ENCODE results near the gene PDE11A. TPM values are rescaled to one million over a fixed set of nuclear protein-coding genes. Genes with fewer than 3 reads are reported as not detected.

PDE11A gene
- total RNA-seq, 2 experiments from 2014 or later = not detected

DNA sequence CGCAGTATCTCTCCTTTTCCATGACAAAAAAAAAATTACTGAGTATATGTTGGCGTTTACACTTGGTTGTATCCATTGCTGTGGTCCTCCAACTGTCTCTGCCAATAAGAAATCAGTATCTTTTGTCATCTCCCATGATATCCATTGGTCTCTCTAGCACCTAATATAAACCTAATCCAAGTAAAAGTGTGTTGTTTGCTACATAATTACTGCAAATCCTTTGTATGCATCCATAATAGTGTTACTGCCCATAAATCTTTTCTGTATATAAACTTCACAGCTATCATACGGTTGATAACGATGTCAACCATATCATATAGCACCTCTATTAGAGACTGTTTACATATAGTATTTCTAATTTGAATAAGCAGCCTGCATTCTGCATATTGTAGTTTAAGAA, 453.1 kb downstream of the PDE11A start:
- H3K4me3 Mint-ChIP-seq = peak overlapping the region; percentile 92
- peaks cover 2% of the 10 kb centered on the region for H3K9me3 Mint-ChIP-seq
- peaks cover 4% of the 10 kb centered on the region for H3K4me1 Mint-ChIP-seq (ENCODE audit: low read depth)
- H3K27me3 Mint-ChIP-seq = peaks cover 4% of the 10 kb centered on the region
- H3K36me3 Mint-ChIP-seq = no peaks in the 10 kb centered on the region
- H3K27ac Mint-ChIP-seq = no peak overlapping the region
- DNase-seq = no peak
- intact Hi-C loops (cut with micrococcal nuclease) = loop anchor here (5.0 kb wide), 1 partner anchor 287 kb away; no protein-coding TSS in a partner anchor
- ChIA-PET CTCF (no interaction called here), POLR2A (no interaction called here)

DNA sequence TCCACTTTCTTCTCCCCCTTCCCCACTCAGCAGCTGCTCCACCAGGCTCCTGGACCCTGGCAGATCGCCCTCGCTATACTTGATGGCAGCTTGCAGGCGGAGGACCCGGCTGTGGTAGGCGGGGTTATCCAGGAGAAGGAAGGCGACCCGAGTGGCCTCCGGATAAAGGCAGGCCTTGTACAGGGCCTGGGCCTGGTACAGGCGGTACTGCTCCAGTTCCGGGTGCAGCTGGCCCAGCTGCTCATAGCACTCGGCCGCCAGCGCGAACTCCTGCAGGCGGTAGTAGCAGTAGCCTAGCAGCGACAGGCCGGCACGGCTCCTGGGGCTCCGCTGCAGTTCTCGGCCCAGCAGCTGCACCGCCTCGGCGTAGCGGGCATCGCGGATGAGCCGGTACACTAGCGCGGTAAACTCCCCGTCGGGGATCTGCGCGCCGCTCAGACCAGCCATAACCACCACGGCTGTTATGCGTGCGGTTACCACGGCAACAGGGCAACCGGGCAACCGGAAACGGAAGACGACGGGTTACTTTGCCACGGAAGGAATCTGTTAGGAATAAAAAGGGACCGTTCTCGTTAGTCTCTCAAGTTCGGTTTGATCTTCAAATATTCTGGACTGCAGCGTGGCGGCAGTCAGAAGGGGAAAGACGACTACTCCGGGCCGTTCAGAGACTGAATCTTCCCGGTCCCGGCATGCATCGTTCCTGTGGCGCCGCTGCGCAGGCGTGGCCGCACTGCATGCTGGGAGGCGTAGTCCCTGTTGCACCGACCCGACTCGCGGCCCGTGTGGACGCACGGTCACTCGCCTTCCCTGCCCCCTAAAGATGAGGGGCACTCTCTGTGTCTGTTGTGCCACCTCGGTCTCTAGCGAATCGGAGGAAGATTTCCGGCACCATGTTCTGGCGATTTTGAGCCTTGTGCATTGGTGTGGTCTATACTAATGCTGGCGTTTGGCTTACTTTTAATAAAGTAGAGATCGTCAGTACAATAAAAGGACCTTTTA, 454.0 kb downstream of the PDE11A start:
- POLR2A ChIA-PET = interaction anchor here (0.6 kb wide), 1 partner anchor 390 kb away, joined by 4 read pairs; no protein-coding TSS in a partner anchor
- H3K36me3 Mint-ChIP-seq = no peaks in the 10 kb centered on the region
- peak overlapping the region; percentile 92 for H3K4me3 Mint-ChIP-seq
- CTCF ChIA-PET = interaction anchor here (1.4 kb wide), 1 partner anchor 14 kb away, joined by 4 read pairs; no protein-coding TSS in a partner anchor
- peaks cover 4% of the 10 kb centered on the region for H3K27me3 Mint-ChIP-seq
- H3K27ac Mint-ChIP-seq = peak overlapping the region; percentile 99
- peaks cover 2% of the 10 kb centered on the region for H3K9me3 Mint-ChIP-seq
- peak; percentile 94 for DNase-seq
- peaks cover 4% of the 10 kb centered on the region for H3K4me1 Mint-ChIP-seq (ENCODE audit: low read depth)
- intact Hi-C loops (cut with micrococcal nuclease) = loop anchor here (1.0 to 5.0 kb wide), 3 partner anchors 65 to 286 kb away; partner anchors contain the start of gene AGPS

DNA sequence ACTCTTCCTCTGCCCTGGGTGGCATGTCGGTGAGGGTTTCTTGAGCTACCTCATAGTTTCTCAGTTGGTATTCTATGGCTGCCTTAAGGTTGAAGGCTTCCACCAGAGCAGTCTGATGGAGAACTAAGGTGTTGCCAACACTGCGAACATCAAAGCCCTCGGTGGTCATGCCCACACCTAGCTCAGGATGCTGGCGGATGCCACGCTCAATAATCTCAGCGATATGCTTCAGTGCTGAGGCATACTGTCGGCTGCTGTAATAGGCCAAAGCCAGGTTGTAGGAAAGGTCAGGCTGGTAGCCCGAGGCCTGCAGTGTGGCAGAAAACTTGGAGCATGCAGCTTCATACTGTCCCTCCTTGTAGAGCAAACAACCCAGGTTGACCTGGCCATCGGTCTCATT, 454.7 kb downstream of the PDE11A start:
- intact Hi-C loops (cut with micrococcal nuclease) = loop anchor here (1.0 to 5.0 kb wide), 3 partner anchors 65 to 286 kb away; partner anchors contain the start of gene AGPS

DNA sequence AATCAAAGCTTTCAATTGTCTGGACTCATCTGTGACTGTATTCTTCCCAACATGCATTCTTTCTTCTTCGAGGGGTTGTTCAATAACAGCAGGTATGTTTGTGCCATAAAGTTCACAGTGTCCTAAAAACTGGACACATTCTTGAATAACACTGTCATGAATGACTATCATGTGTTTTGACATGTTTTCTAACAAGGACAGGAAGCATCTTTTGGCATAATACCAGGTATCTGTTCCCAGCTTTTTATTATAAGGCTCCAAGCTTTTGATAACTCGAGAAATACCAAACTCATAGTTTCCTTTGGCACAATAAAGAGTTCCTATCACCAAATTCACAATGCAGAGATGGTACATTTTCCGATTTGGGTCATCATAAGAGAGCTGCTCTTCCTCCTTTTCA, 455.8 kb downstream of the PDE11A start:
- Mint-ChIP-seq H3K27me3 (peaks cover 4% of the 10 kb centered on the region), H3K27ac (no peak overlapping the region), H3K36me3 (no peaks in the 10 kb centered on the region), H3K9me3 (peaks cover 2% of the 10 kb centered on the region), H3K4me3 (no peak overlapping the region), H3K4me1 (ENCODE audit: low read depth) (peaks cover 4% of the 10 kb centered on the region)
- DNase-seq = no peak
- intact Hi-C loops (cut with micrococcal nuclease) = loop anchor here (5.0 kb wide), 1 partner anchor 284 kb away; no protein-coding TSS in a partner anchor
- ChIA-PET POLR2A (no interaction called here), CTCF (no interaction called here)

More for the DNA sequence above, 454.7 kb downstream of the PDE11A start:
- peaks cover 2% of the 10 kb centered on the region for H3K9me3 Mint-ChIP-seq
- H3K36me3 Mint-ChIP-seq = no peaks in the 10 kb centered on the region
- ChIA-PET CTCF (interaction anchor here (1.4 kb wide), 1 partner anchor 14 kb away, joined by 4 read pairs; no protein-coding TSS in a partner anchor), POLR2A (interaction anchor here (0.6 kb wide), 1 partner anchor 390 kb away, joined by 4 read pairs; no protein-coding TSS in a partner anchor)
- no peak for DNase-seq
- H3K4me1 Mint-ChIP-seq (ENCODE audit: low read depth) = peaks cover 4% of the 10 kb centered on the region
- peak overlapping the region; percentile 92 for H3K4me3 Mint-ChIP-seq
- peaks cover 4% of the 10 kb centered on the region for H3K27me3 Mint-ChIP-seq
- H3K27ac Mint-ChIP-seq = peak overlapping the region; percentile 99

DNA sequence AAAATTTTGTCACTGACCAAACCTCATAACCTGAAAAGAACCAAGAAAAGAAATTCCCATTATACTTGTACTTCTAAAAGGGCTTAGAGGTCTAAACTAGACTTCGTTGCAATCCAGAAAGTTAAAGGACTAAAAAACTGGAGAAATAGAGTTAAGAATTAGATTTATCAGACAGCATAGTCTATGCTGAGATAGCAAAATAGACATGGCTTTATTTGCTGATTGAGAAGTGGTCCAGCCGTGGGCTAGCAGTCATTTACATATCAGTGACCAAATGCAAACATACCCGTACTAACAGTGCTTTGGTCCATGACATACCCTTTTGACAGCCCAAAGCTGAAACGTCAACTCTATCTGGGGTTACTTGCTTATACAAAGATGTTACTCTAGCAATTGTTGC, 456.5 kb downstream of the PDE11A start:
- Mint-ChIP-seq H3K4me1 (ENCODE audit: low read depth) (peaks cover 4% of the 10 kb centered on the region), H3K4me3 (no peak overlapping the region), H3K27ac (no peak overlapping the region), H3K36me3 (no peaks in the 10 kb centered on the region), H3K27me3 (peaks cover 4% of the 10 kb centered on the region), H3K9me3 (peaks cover 2% of the 10 kb centered on the region)
- ChIA-PET POLR2A (no interaction called here), CTCF (no interaction called here)
- intact Hi-C loops (cut with micrococcal nuclease) = loop anchor here (5.0 kb wide), 1 partner anchor 284 kb away; no protein-coding TSS in a partner anchor
- DNase-seq = no peak

DNA sequence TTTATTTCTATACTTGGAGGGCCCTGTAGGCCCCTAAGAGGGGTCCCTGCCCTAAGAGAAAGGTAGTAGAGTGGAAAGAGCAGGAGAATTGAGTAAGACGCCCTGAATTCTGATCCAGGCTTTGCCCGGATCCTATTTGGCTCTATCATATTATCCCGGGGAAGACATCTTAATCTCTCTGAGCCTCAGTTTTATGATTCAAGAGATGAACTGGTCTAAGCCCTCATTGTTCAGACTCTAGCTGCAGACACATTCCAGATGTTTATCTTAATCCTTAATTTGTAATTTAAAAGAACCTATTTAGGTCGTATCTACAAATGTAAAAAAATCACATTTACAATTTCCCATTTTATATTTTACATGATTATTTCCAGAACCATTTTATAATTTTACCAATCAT, 459.9 kb downstream of the PDE11A start:
- no peak for DNase-seq
- H3K4me1 Mint-ChIP-seq (ENCODE audit: low read depth) = no peaks in the 10 kb centered on the region
- ChIA-PET POLR2A (no interaction called here), CTCF (no interaction called here)
- H3K27me3 Mint-ChIP-seq = peaks cover 8% of the 10 kb centered on the region
- intact Hi-C loops (cut with micrococcal nuclease) = no loop called here
- peaks cover 2% of the 10 kb centered on the region for H3K36me3 Mint-ChIP-seq
- H3K9me3 Mint-ChIP-seq = peaks cover 10% of the 10 kb centered on the region
- H3K4me3 Mint-ChIP-seq = no peak overlapping the region
- H3K27ac Mint-ChIP-seq = no peak overlapping the region

DNA sequence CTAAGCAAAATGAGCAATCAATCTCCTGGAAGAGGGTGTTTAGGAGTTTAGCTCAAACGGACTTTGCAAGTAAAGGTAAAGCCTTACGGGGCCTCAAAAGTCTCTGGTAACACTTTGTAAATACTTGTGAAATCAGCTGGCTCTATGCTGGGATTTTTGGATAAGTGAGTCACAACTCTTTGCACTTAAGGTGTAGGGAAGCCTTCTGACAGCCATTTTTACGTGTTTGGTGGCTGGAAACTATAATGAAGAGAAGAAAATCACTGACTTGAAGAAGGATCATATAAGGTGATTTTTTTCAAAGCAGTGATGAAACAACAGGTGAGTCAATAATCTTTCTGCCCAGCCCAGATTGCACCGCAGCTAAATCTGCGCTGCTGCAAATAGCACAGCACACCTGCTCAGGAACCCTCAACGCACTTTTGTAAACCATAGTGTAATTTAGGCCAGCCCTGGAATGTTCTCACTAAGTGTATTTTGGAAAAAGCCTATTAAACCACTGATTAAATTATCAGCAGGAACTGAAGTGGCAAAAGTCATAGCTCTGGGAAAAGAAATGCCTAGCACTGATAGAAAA, 461.2 kb downstream of the PDE11A start:
- peaks cover 7% of the 10 kb centered on the region for H3K9me3 Mint-ChIP-seq
- no peak for DNase-seq
- no peak overlapping the region for H3K4me3 Mint-ChIP-seq
- H3K4me1 Mint-ChIP-seq (ENCODE audit: low read depth) = no peaks in the 10 kb centered on the region
- peaks cover 7% of the 10 kb centered on the region for H3K27me3 Mint-ChIP-seq
- ChIA-PET CTCF (no interaction called here), POLR2A (no interaction called here)
- no peak overlapping the region for H3K27ac Mint-ChIP-seq
- H3K36me3 Mint-ChIP-seq = peaks cover 2% of the 10 kb centered on the region
- intact Hi-C loops (cut with micrococcal nuclease) = no loop called here

DNA sequence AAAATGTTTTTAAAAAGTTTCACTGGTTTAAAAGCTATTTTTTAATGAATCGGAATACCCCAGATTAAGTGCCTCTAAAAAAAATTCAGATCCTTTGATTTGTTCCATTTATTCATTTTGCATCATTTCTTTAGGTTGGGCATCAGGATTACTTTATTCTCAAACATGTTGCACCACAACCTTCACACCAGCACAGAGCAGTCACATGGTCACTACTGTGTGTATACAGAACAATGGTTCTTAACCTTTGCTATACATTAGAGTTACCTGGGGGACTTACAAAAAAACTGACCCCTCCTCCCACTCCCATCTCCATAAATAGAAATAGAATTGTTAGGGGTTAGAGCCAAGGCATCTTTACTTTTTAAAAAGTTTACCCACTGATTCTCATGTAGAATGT, 461.8 kb downstream of the PDE11A start:
- Mint-ChIP-seq H3K4me3 (no peak overlapping the region), H3K9me3 (peaks cover 7% of the 10 kb centered on the region), H3K4me1 (ENCODE audit: low read depth) (no peaks in the 10 kb centered on the region), H3K27ac (no peak overlapping the region), H3K36me3 (peaks cover 2% of the 10 kb centered on the region), H3K27me3 (peaks cover 5% of the 10 kb centered on the region)
- DNase-seq = no peak
- ChIA-PET CTCF (no interaction called here), POLR2A (no interaction called here)
- intact Hi-C loops (cut with micrococcal nuclease) = no loop called here

DNA sequence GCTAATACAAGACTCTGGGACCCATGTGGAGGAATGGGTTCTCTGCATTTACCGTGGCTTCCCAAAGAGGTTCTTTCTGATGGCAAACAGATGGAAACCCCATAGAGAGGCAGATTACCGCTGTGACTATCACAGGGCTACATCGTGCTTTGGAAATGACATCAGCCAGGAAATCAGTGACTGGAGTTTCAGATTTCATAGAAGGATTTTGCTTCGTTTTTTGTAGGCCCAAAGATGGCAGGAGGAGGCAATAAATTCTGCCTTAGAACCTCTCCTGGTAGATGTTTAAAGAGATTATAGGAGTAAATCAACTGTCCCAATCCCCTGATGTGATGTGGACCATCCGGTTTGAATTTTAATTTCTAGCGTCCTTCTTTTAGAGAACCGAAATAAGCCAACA, 465.9 kb downstream of the PDE11A start:
- CTCF ChIA-PET = interaction anchor here (1.0 kb wide), 1 partner anchor 156 kb away, joined by 3 read pairs; no protein-coding TSS in a partner anchor
- no peak overlapping the region for H3K4me3 Mint-ChIP-seq
- POLR2A ChIA-PET = no interaction called here
- no peak for DNase-seq
- intact Hi-C loops (cut with micrococcal nuclease) = loop anchor here (10.0 kb wide), 1 partner anchor 442 kb away; no protein-coding TSS in a partner anchor
- peaks cover 7% of the 10 kb centered on the region for H3K9me3 Mint-ChIP-seq
- peaks cover 2% of the 10 kb centered on the region for H3K36me3 Mint-ChIP-seq
- H3K27ac Mint-ChIP-seq = no peak overlapping the region
- no peaks in the 10 kb centered on the region for H3K4me1 Mint-ChIP-seq (ENCODE audit: low read depth)
- peaks cover 5% of the 10 kb centered on the region for H3K27me3 Mint-ChIP-seq

DNA sequence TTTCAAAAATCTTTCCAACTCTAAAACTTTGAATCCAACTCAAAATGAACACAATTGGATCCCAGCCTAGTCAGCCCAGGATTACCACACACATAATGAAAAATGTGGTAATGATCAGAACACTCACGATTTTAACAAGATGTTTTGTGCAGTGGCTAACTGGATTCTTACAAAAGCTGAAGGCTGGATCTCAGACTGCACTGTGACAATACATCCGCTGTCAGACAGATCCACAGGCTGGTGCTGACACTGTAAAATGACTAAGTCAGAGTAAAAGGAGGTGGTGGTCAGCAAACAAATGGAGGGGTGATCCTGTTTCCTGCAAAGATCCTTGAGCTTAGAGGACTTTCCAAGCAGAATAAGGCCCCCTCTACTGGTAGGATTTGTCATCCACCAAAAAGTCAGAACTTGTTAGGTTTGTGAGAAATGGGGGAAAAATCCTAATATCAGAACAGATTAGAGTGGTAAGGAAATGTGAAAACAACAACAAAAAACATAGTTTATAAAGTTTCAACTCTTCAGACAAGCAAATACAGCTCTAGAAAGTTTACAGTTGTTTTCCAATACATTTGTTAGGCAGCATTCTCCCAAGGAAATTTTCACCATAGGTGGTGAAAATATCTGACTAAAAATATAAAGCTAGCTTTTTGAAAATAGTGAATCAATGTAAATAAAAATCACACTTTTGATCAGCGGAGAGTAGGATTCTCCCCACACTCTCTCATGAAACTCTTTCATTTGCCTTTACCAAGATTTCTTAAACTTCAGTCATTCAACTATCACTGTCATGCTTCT, 468.1 kb downstream of the PDE11A start:
- Mint-ChIP-seq H3K4me3 (no peak overlapping the region), H3K36me3 (peaks cover 2% of the 10 kb centered on the region), H3K9me3 (peaks cover 7% of the 10 kb centered on the region), H3K27me3 (peaks cover 8% of the 10 kb centered on the region), H3K4me1 (ENCODE audit: low read depth) (no peaks in the 10 kb centered on the region), H3K27ac (no peak overlapping the region)
- ChIA-PET POLR2A (no interaction called here), CTCF (interaction anchor here (0.6 to 1.7 kb wide), 18 partner anchors 11 to 456 kb away, joined by 3 to 22 read pairs (median 4); a partner anchor contains a TSS)
- intact Hi-C loops (cut with micrococcal nuclease) = loop anchor here (1.0 to 10.0 kb wide), 2 partner anchors 269 to 440 kb away; no protein-coding TSS in a partner anchor
- DNase-seq = no peak

DNA sequence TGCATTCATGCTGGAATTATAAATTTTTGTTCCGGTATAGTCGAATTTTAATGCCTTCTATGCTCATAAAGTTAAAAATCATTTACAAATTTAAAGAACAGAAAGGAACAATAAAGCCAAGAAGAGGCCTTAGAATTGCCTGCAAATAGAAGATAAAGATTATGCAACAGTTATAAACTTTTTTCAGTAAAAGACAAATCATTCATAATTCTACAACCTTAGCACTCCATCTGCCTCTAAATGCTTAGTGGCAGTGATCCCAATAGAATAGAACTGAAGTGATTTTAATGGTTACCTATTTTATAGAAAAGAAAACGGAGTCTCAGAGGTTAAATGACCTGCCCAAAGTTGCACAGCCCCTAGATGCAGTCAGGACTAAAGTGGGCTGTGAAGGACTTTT, 468.8 kb downstream of the PDE11A start:
- Mint-ChIP-seq H3K9me3 (peaks cover 2% of the 10 kb centered on the region), H3K27ac (no peak overlapping the region), H3K4me3 (no peak overlapping the region), H3K36me3 (no peaks in the 10 kb centered on the region), H3K27me3 (peaks cover 7% of the 10 kb centered on the region), H3K4me1 (ENCODE audit: low read depth) (no peaks in the 10 kb centered on the region)
- ChIA-PET POLR2A (no interaction called here), CTCF (interaction anchor here (0.6 to 1.7 kb wide), 15 partner anchors 10 to 439 kb away, joined by 3 to 22 read pairs (median 4); a partner anchor contains a TSS)
- no peak for DNase-seq
- intact Hi-C loops (cut with micrococcal nuclease) = loop anchor here (1.0 to 10.0 kb wide), 2 partner anchors 268 to 439 kb away; no protein-coding TSS in a partner anchor
